ENCODE results near the gene PET117.
A peak's percentile ranks its signal among the peaks of the same experiment; 100 is the strongest.
"Not testable (repeated sequence)": the region's sequence is repeated elsewhere in the genome, so short reads cannot be mapped to it uniquely, and the experiment has no call there.

Gene PET117, protein sequence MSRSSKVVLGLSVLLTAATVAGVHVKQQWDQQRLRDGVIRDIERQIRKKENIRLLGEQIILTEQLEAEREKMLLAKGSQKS

DNA sequence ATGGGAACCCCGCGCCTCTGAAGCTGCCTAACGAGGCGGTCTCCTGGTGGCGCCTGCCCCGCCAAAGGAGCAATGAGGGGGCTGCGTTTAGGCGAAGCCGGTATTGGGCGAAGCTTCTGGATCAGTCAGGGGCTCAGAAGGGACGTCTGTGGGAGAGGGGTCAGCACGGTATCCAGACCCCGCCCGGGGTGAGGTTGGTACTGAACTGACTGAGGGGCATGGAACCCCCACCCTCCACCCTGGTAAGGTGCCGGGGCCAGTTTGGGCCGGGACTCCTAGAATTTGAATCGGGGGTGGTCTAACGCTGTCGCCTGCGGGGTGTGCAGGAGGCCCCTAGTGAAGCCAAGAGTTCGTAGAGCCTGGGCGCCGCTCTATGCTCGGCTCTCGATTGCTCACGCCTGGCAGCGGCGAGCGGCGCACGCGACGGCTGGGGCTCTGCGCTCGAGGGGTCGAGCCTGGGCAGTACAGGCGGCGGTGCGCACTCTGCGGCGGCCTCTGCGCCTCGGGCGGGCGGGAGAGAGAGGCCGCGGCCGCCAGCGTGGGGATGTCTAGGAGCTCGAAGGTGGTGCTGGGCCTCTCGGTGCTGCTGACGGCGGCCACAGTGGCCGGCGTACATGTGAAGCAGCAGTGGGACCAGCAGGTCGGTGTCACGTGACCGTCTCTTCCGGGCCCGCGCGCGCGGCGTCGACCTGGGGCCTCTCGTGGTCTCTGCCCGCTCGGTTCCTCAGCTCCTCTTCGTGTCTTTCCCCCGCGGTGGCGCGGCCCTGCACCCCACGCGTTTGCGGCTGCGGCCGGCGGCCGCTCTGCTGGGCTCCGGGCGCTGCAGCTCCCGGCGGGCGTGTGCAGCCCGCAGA lies at the start of gene PET117, which contains the start of gene KAT14:
PET117 (plus strand) TSS at position 452 of the 854 bp plus-strand sequence; CDS start at position 545, 93 bp downstream.
KAT14 (plus strand) TSS at position 452 of the 854 bp plus-strand sequence. CDS start 4,798 bp downstream, outside the sequence.
- peak; percentile 94 for DNase-seq

DNA sequence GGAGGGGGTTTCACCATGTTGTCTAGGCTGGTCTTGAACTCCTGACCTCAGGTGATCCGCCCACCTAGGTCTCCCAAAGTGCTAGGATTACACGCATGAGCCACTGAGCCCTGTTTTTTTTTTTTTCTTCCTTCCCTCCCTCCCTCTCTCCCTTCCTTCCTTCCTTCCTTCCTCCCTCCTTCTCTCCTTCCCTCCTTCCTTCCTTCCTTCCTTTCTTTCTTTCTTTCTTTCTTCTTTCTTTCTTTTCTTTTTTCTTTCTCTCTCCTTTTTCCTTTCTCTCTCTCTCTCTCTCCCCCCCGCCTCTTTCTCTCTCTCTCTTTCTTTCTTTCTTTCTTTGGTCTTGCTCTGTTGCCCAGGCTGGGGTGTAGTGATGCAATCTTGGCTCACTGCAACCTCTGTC lies 49.4 kb upstream of the PET117 start:
- DNase-seq = not testable (repeated sequence)

DNA sequence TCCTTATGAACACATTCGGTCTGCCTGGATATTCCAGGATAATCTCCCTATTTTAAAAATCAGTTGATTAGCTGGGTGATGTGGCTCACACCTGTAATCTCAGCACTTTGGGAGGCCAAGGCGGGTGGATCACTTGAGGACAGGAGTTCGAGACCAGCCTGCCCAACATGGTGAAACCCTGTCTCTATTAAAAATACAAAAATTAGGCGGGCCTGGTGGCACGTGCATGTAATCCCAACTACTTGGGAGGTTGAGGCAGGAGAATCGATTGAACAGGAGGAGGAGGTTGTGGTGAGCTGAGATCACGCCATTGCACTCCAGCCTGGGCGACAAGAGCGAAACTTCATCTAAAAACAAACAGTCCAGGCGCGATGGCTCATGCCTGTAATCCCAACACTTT lies 48.8 kb upstream of the PET117 start:
- DNase-seq = not testable (repeated sequence)

DNA sequence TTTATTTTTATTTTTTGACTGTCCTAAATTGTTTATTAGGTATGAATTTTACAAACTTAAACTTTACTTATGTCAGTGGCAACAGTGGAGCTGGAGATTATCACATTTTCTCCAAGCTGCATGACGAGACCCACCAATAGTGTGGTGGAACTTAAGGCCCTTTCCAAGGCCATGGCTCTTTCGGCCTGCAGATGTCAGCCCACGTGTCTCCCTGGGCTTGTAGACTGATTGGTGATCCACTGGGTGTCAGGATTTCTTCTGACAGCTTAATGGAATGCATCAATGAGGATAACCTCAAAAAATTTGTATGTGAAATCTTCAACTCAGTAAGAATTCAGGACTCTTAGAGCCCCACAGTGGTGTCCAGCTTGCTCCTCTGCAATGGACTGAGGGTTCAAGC lies 47.6 kb upstream of the PET117 start:
- DNase-seq = no peak

DNA sequence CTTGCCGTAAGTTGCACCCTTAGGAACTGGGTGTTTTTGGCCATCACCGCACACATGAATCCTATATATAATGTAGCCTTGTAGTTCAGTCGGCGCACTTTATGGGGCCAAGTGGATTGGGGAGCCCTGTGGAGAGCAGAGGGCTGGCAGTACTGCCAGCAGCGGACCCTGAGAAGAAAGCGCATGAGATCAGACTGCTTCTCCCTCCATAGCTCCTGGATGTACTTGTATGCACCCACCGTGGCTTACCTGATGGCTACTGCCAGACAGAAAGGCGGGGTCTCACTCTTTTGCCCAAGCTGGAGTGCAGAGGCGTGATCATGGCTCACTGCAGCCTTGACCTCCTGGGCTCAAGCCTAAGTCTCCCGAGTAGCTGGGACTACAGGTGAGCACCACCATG lies 47.2 kb upstream of the PET117 start:
- no peak for DNase-seq

DNA sequence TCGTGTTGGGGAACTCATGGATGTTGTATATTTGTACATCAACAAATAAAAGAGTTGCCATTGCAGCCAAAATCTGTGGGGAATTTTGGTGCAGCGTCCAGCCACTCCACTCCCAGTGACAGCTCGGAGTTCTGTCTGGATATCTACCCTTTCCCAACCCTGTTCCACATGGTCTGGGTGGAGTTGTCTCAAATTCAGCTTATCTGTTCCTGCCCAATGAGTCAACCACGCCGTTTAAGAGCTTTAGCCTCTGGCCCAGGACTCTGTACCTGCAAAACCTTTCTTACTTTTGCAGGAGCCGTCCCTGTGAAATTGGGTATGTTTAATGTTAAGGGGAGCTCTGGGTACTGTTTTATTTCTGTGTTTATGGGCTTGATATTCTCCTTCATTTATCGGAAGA lies 46.0 kb upstream of the PET117 start:
- DNase-seq = no peak

DNA sequence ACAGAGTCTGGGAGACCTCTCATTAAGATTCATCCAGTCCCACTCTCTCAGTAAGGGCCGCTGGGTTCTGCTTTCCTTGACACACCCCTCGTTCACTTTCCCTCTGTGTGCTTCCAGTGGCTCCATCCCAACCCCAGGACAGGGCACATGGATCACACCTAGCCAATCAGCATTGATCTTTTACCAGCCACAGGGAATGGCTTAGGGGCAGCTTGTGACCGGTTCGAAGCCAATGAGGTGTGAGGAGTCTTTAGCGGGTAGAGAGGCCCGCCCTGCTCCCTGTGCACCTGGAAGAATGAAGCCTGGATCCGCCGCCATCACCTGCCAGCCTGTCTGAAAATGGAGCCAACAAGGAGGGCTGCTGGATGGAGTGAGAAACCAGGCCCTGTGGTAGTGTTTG lies 44.8 kb upstream of the PET117 start:
- DNase-seq = no peak

DNA sequence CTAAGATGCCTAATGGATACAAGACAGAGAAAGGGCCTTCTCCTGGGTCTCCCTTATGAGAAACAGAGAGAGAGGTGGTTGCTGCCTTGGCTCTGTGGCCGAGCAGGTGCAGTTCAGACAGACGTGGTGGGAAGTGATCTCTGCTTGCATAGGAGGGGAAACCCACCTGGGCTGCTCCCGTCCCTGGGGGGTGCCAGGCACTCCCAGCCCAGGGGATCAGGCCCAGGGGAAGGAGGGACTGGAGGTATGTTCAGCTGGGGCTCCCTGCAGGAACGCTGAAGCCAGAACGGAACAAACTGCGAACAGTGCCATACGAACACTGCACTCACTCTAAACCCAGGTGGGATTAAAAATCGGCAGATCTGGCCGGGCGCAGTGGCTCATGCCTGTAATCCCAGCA lies 44.3 kb upstream of the PET117 start:
- no peak for DNase-seq

DNA sequence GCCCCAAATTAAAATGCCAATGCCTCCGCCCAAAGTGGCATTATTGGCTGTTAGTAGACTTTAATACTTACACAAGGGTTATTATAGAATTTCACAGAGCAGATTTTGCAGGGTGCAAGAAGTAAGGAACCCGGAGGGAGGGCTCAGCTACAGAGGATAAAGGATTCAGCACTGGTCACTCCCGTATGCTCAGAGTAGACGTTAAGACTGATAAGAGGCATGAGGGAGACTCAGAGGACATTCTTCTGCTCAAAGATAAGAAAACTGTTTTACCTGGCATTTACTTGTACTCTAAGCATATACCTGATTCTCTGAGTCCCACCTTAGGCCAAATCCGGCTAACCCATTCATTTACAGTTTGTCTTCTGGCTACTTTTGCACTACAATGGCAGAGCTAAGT lies 43.5 kb upstream of the PET117 start:
- DNase-seq = no peak

DNA sequence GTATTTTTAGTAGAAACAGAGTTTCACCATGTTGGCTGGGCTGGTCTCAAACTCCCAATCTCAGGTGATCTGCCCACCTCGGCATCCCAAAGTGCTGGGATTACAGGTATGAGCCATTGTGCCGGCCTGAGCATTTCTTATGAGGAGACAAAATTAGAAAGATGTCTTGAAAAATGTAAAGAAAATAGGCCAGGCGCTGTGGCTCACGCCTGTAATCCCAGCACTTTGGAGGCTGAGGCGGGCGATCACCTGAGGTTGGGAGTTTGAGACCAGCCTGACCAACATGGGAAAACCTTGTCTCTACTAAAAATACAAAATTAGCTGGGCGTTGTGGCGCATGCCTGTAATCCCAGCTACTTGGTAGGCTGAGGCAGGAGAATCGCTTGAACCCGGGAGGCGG lies 37.1 kb upstream of the PET117 start:
- not testable (repeated sequence) for DNase-seq

DNA sequence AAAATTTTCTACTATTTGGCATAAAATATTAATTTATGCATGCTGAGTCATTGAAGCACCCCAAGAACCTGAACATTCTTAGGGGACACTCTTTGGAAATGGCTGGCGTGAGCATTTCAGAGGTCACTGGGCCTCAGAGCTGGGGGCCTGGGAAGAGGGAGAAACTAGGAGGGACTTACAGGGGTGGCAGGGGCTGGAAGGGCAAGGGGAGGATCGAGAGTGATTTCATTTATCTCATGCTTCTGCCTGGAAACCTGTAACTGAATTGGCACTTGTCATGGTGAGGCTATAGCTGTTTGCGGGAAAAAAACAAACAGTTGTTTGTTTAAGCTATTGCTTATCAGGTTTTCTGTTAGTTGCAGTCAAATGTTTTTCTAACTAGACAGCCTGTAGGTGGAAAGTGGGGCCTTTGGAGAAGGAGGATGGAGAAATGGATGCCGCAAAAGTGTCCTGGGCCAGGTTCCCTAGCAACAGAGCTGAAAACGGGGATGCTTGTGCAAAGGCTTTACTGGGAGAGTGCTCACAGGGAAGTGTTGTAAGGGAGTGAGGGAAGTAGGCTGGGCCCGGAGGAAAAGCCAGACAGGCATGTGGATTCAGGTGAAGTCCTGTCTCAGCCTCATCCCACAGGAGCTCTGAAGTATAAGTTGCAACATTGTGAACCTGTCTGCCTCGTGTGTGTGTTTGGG lies 36.4 kb upstream of the PET117 start:
- DNase-seq = no peak

DNA sequence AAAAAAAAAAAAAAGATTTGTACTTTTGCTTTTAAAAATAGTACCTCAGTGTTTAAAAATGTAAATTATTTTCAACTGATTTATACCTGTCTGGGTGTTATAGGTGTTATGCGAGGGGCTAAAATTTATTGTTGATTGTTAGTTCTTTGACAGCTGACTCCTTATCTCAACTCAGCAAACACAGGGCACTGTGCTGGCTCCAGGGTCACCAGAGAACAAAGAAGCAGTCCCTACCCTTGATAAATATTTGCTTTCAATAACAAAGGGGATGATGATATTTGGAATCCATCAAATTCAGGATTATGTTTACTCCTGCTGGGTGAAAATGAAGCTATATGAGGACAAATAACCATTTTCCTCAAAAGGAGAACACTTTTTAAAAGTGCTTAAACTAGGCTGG lies 34.2 kb upstream of the PET117 start:
- no peak for DNase-seq

DNA sequence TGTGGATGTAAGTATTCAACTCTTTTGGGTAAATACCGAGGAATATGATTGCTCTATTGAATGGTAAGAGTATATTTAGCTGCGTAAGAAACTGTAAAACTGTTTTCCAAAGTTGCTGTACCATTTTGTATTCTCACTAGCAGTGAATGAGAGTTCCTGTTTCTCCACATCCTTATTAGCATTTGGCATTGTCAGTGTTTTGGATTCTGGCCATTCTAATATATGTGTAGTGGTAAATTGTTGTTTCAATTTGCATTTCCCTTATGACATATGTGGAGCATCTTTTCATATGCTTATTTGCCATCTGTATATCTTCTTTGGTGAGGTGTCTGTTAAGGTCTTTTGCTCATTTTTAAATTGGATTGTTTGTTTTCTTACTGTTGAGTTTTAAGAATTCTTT lies 29.3 kb upstream of the PET117 start:
- no peak for DNase-seq

DNA sequence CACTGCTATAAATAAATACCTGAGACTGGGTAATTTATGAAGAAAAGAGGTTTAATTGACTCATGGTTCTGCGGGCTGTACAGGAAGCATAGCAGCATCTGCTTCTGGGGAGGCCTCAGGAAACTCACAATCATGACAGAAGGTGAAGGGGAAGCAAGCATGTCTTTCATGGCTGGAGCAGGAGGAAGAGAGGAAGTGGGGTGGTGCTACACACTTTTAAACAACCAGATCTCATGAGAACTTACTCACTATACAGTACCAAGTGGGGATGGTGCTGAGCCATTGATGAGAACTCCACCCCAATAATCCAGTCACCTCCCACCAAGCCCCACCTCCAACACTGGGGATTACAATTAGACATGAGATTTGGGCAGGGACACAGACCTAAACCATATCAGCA lies 9.1 kb upstream of the PET117 start:
- not testable (repeated sequence) for DNase-seq

DNA sequence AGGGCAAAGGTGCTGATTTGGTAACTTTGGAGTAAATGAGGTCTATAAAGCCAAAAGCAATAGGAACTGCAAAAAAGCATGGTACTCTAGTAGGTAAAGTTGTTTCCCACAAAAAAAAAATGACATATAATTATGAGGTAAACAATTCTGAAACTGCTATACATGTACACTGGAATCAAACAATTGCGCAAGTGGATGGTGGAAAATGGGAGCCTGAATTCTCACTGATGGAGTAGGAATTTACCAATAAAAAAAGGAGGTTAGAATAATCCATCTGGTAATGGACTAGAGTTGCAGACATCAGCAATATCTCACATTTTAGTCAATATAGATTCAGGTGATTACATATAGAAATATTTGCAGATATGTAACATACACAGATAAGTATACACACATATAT lies 5.0 kb upstream of the PET117 start:
- DNase-seq = no peak

DNA sequence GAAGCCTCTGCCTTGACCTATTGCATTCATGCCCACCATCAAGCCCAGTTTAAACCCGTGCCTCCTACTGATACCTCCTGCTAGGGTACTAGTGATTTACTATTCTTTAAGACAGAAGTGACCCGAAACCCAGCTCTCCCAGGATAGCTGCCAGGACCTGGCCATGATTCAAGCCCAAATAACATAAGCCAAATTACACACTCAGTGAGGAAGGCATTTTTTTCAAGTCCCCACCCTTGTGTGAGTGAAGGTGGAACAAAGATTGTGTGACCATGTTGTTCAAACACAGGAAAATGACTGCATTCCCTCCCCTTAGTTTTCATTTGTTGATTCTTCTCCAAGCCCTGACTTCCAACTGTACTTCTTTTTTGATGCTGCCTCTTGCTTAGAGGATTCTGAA lies 3.7 kb upstream of the PET117 start:
- DNase-seq = no peak

DNA sequence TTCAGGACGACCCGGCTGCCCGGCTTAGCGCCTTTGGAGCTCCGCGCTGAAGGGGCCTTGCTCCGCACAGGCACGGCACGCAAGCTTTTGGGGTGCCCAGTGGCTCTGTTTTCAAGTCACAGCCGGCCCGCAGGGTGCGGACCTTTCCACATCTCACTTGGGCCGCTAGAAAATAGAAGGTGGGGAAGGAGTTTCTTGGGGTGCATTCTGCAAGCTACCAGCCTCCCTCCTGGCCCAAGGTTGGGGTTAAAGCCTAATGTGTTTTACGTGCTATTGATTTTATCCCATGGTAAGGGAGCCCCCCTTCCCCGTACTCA lies 561 bp downstream of the PET117 start:
- no peak for DNase-seq

DNA sequence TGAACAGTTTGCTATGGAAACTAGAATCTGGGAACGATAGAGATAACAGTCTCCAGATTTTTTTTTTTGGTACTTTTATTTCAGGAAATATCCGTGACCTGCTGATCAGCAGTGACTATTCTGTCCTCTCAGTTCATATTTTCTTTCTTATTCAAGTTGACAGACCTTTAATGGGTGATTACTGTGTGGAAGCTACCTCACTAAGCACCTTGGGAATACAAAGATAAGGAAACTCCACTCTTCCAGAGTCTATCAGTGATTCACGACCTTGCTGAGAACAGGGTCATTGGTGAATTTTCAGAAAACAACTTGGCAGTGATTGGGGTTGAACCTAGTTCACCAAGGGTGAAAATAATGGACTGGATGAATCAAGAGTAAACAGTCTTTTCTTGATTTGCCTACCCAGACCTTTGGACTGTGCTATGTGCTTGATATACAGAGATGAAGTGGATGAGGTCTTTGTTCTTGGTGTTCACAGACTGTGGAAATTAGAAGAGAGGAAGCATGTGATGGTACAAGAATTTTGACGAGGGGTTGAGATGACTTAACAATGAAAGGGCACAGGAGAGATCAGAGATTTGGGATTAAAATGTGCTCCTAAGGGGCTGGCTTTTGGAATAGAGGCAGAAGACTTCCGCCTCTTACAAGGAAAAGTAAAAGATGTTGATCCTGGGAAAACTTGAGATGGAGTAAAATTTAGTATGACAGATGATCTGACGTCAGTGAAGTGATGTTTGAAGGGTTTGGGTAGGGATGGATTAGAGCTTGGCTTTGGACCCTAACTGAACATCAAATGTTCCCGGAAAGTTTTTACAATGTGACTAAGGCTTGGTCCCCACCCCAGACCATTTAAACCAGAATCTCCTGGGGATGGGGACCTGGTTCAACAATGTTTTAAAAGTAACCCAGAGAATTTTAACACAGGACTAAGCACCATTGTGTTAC lies 1.2 kb downstream of the PET117 start:
- no peak for DNase-seq

DNA sequence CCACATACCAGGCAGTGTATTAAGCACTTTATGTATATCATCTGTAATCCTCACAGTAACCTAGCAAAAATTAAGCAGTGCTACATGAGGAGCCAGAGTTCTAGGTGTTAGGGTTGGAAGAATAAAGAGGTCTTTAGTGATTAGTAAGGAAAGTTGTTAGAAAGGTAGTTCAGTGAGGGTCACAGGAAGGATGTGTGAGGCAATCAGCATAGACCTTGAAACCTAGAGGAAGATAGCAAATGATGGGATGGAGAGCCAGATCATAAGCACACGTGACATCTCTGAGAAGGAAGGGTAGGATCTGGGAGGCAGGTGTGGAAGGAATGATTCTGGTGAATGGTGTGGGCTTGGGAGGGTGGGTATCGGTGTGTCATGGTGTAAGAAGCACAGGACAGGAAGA lies 2.2 kb downstream of the PET117 start:
- DNase-seq = no peak

DNA sequence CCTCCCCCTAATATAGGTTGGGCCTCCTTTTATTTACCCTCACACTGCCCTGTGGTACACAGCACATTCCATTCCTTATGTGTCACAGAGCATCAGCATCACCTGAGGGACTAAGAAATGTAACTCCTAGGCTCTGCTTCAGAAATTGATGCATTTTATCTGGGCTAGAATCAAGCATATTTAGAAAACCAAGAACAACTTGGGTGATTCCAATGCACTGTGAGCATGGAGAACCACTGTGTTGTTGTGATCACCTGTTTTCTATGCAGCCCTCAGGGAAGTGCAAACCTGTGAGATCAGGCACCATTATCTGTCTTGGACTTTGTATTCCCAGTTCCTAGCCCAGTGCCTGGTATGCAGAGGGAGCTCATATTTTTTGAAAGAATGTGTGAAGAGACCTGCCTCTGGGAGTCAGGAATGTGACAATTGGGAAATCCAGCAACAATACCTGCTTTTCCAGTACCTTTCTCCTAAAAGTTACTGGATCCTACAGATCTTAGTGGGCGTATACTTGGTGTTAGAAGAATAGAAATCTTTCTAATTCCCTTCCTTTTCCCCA lies 7.0 kb downstream of the PET117 start:
- DNase-seq = no peak

DNA sequence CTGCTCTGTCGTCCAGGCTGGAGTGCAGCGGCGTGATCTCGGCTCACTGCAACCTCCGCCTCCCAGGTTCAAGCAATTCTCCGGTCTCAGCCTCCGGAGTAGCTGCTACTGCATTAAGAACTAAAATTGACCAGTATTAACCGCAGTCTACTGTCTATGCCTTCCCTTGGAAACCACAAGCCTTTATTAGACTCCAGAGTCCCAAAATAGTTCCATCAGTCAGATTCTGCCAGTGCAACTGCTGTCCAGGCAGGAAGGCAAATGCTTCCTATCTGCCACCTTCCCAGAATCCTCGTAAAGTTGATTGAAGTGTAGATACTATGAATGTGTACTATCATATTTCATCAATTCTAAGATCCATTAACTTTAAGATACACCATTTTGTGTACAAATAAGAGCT lies 16.7 kb downstream of the PET117 start:
- DNase-seq = no peak

DNA sequence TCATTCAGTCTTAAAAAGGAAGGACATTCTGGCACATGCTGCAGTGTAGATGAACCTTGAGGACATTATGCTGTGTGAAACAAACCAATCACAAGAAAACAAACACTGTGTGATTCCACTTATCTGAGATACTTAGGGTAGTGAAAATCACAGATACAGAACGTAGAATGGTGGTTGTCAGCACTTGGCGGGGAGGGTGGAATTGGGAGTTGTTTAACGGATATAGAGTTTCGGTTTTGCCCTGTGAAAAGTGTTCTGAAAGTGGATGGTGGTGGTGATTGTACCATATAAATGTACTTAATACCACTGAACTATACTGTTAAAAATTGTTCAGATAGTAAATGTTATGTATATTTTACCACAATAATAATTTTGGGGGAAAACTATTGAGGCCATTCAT lies 18.4 kb downstream of the PET117 start:
- DNase-seq = no peak

DNA sequence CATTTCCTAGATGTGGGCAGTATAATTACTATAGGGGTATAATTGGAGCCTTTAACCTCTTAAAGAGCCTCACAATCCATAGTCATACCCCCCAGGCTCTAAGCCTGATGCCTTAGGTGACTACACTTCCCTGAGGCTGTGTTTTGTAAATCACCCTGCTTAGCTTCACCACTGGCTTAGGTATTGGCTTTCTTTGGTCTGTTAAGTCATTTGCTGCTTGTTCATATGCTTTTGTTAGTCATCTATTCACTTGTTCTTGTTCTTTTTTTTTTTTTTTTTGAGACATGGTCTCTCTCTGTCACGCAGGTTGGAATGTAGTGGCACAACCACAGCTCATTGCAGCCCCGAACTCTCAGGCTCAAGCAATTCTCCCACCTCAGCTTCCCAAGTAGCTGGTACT lies 26.7 kb downstream of the PET117 start:
- no peak for DNase-seq
